RWPE2 (cell line): ENCODE data around the gene TRAK1.

Source experiments
- ATAC-seq: fragments of 200-7000 bp; cut with Tn5 transposase; 3 replicates; pipeline ENCODE4 v1.9.1; 2021; ENCODE audit warnings: low read depth
- DNase-seq: peaks from one replicate; pipeline ENCODE4 v3.0.0-alpha.2; 2020; ENCODE audit warnings: low spot score
- H3K27ac ChIP-seq: fragments of 450-650 bp; 2 replicates; pipeline ENCODE4 v1.5.1; 2017; ENCODE audit warnings: mild to moderate bottlenecking; ENCODE audit not compliant: poor library complexity, severe bottlenecking
- H3K27me3 ChIP-seq: fragments of 250-450 bp; sonication (Bioruptor Pico); 2 replicates; pipeline ENCODE4 v1.5.1; 2021; ENCODE audit warnings: mild to moderate bottlenecking, moderate library complexity; ENCODE audit not compliant: insufficient read depth, poor library complexity, severe bottlenecking
- H3K36me3 ChIP-seq: fragments of 250-450 bp; sonication (Bioruptor Pico); 2 replicates; pipeline ENCODE4 v1.5.1; 2020; ENCODE audit warnings: low read depth, mild to moderate bottlenecking, moderate library complexity
- H3K4me1 ChIP-seq: fragments of 250-450 bp; sonication (Bioruptor Pico); 2 replicates; pipeline ENCODE4 v1.5.1; 2021; ENCODE audit warnings: mild to moderate bottlenecking, moderate library complexity; ENCODE audit not compliant: insufficient read depth, poor library complexity, severe bottlenecking
- H3K4me3 ChIP-seq: fragments of 250-450 bp; sonication (Bioruptor Pico); 2 replicates; pipeline ENCODE4 v1.5.1; 2021; ENCODE audit warnings: mild to moderate bottlenecking, moderate library complexity; ENCODE audit not compliant: severe bottlenecking
- H3K9me3 ChIP-seq: fragments of 250-450 bp; sonication (Bioruptor Pico); 2 replicates; pipeline ENCODE4 v1.5.1; 2021; ENCODE audit warnings: mild to moderate bottlenecking, moderate library complexity; ENCODE audit not compliant: severe bottlenecking
- TF ChIP-seq, protein P1 (sequence below): fragments of 450-650 bp; IDR thresholded peaks from one replicate; pipeline ENCODE4 v1.5.1; 2017; ENCODE audit warnings: mild to moderate bottlenecking, moderate library complexity; ENCODE audit not compliant: poor library complexity, severe bottlenecking

Gene TRAK1

DNA sequence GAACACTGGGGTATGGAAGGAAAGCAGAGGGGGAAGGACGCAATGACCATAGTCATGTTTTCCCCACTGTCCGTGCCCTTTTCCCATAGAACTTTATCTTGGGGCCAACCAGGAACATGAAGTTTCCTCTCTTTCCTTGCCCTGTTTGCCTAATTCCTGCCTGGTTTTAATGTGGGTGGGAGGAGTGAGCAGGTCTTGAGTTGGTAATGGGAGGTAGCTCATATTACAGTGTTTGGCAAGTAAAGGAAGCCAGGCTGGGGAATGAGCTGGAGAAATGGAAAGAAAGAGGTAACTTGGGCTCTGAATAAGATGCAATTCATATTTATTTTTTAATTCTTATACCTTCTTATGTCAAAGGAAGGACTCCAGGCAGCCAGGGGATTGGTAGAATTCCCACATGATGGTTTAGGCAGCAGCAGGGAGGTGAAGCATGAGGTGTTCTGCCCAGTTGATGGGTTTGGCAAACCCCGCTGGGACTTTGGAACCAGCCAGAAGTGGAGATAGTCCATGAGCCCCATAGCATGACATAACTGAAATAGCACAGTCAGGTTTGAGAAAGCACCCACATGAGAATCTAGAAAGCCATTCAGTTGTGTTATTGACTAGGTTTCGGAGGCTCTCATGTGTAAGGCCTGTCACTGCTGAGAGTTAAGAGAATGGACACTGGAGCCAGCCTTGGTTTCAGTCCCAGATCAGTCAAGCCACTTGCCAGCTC, 114.8 kb downstream of the TRAK1 start:
- Histone ChIP-seq H3K4me1 (no peaks in the 10 kb centered on the region), H3K27me3 (no peaks in the 10 kb centered on the region), H3K27ac (no peak overlapping the region), H3K9me3 (no peaks in the 10 kb centered on the region), H3K36me3 (peaks cover 39% of the 10 kb centered on the region), H3K4me3 (no peak overlapping the region)
- TF ChIP-seq, protein P1, sequence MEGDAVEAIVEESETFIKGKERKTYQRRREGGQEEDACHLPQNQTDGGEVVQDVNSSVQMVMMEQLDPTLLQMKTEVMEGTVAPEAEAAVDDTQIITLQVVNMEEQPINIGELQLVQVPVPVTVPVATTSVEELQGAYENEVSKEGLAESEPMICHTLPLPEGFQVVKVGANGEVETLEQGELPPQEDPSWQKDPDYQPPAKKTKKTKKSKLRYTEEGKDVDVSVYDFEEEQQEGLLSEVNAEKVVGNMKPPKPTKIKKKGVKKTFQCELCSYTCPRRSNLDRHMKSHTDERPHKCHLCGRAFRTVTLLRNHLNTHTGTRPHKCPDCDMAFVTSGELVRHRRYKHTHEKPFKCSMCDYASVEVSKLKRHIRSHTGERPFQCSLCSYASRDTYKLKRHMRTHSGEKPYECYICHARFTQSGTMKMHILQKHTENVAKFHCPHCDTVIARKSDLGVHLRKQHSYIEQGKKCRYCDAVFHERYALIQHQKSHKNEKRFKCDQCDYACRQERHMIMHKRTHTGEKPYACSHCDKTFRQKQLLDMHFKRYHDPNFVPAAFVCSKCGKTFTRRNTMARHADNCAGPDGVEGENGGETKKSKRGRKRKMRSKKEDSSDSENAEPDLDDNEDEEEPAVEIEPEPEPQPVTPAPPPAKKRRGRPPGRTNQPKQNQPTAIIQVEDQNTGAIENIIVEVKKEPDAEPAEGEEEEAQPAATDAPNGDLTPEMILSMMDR: no peak
- DNase-seq: no peak
- ATAC-seq: no peak

DNA sequence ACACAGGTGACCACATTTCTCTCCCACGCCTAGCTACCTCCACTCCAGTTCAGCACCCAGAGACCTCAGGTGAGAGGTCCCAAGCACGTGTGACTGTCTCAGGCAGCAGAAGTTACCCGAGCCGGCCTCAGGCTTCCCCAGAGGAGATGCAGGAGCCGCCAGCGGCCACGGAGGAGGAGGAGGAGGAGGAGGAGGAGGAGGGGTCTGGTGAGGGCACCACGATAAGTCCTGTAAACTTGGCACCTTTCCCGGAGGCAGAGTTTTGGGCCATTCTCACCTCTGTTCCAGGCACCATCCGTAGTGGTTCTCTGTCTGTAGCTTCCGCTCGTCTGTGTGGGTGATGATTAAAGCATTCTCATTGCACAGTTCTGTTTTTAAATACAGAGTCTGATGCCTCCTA, 118.8 kb downstream of the TRAK1 start:
- no peak for DNase-seq

DNA sequence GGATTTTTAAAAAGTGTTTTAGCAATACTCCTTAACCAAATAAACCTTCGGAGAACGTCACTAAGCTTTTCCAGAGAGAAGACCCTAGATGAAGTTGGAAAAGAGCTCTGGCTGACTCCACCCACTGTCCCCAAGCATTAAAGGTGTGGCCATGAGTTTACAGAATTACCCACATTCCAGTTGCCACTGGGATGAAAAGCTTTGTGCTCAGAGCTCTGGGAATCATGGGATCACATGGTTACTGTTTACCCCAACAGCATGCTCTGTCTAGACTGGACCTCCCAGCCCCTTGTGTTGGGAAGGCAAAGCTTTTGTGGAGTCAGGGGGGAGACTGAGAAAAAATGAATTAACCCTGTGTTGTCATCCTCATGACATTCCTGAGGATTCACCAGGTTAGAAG, 119.6 kb downstream of the TRAK1 start:
- Histone ChIP-seq H3K27ac (no peak overlapping the region), H3K27me3 (no peaks in the 10 kb centered on the region), H3K4me3 (no peak overlapping the region), H3K9me3 (no peaks in the 10 kb centered on the region), H3K36me3 (peaks cover 25% of the 10 kb centered on the region), H3K4me1 (no peaks in the 10 kb centered on the region)
- no peak for ATAC-seq
- TF ChIP-seq, protein P1: no peak
- DNase-seq: no peak

More for the DNA sequence above, 118.8 kb downstream of the TRAK1 start:
- Histone ChIP-seq H3K9me3 (no peaks in the 10 kb centered on the region), H3K27ac (no peak overlapping the region), H3K4me3 (no peak overlapping the region), H3K36me3 (peaks cover 31% of the 10 kb centered on the region), H3K4me1 (no peaks in the 10 kb centered on the region), H3K27me3 (no peaks in the 10 kb centered on the region)
- TF ChIP-seq, protein P1: no peak
- ATAC-seq: no peak

DNA sequence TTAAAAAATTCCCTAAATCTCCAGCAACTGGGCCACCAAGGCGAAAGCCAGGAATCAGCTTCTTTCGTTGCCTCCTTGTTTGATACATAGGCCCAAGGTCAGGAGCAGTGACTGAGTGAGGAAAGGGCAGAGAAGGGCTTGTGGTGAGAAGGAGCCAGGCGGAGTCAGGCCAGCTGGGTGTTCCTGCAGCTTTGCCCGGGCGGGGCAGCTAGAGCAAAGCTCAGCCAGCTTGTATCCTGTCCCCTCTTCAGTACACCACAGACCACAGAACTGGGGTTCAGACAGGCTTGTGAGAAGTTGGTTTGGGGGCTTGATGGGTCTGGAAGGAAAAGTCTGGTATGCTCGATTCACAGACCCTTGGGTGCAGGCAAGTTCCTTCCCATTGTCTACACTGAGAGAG, 122.3 kb downstream of the TRAK1 start:
- Histone ChIP-seq H3K4me1 (no peaks in the 10 kb centered on the region), H3K9me3 (no peaks in the 10 kb centered on the region), H3K4me3 (no peak overlapping the region), H3K27ac (no peak overlapping the region), H3K27me3 (no peaks in the 10 kb centered on the region), H3K36me3 (peaks cover 25% of the 10 kb centered on the region)
- no peak for ATAC-seq
- no peak for DNase-seq
- TF ChIP-seq, protein P1: no peak

DNA sequence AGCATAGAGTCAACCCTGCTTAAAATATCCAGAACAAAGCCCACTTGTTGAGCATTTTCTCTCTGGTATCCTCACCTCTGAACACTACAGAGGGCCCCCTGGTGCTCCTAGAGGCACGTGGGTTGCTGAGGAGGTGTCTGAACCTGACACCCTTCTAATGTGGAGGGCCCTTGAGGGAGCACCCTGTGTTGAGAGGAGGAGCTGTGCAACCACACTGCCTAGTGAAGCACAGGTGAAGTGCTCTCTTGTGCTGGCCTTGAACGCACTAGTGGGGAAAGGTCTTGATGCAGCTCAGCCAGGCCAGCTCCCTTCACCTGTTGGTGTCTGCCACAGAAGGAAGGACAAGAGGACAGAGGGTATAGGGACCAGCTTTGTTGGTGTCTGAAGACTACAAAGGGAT, 122.9 kb downstream of the TRAK1 start:
- Histone ChIP-seq H3K9me3 (no peaks in the 10 kb centered on the region), H3K4me3 (no peak overlapping the region), H3K27ac (no peak overlapping the region), H3K36me3 (peaks cover 20% of the 10 kb centered on the region), H3K27me3 (no peaks in the 10 kb centered on the region), H3K4me1 (no peaks in the 10 kb centered on the region)
- DNase-seq: no peak
- no peak for ATAC-seq
- TF ChIP-seq, protein P1: no peak
